Loucy (cell line): ENCODE measurements around the gene TSTD2.

ENCODE experiments used
- H2AFZ ChIP-seq: fragments of 200-600 bp; sonication (generic); 2 replicates; pipeline ENCODE4 v1.6.0; 2016; ENCODE audit warnings: antibody characterized with exemption, mild to moderate bottlenecking, low read length, moderate library complexity
- H3F3A ChIP-seq: fragments of 200-600 bp; 2 replicates; pipeline ENCODE4 v1.6.0; 2016; ENCODE audit warnings: antibody characterized with exemption, low read depth, mild to moderate bottlenecking
- H3K27me3 ChIP-seq: fragments of 200-600 bp; sonication (generic); 2 replicates; pipeline ENCODE4 v1.6.1; 2014; ENCODE audit warnings: low read length, mild to moderate bottlenecking; ENCODE audit not compliant: insufficient read depth, poor library complexity, severe bottlenecking
- H3K36me3 ChIP-seq: fragments of 200-600 bp; sonication (generic); 2 replicates; pipeline ENCODE4 v1.6.1; 2016; ENCODE audit warnings: low read length; ENCODE audit not compliant: insufficient read depth
- H3K4me1 ChIP-seq: fragments of 200-600 bp; sonication (generic); 2 replicates; pipeline ENCODE4 v1.5.1; 2014; ENCODE audit warnings: low read length, mild to moderate bottlenecking; ENCODE audit not compliant: insufficient read depth, poor library complexity, severe bottlenecking
- H3K4me2 ChIP-seq: fragments of 200-600 bp; sonication (generic); 2 replicates; pipeline ENCODE4 v1.6.0; 2014; ENCODE audit warnings: antibody characterized with exemption, low read length, low read depth, mild to moderate bottlenecking; ENCODE audit not compliant: poor library complexity, severe bottlenecking
- H3K4me3 ChIP-seq: fragments of 200-600 bp; sonication (generic); 2 replicates; pipeline ENCODE4 v1.5.1; 2014; ENCODE audit warnings: low read length, mild to moderate bottlenecking, mixed read lengths; ENCODE audit not compliant: poor library complexity, severe bottlenecking
- H3K79me2 ChIP-seq: fragments of 200-600 bp; sonication (generic); 2 replicates; pipeline ENCODE4 v1.6.1; 2014; ENCODE audit warnings: low read length; ENCODE audit not compliant: insufficient read depth
- H3K9ac ChIP-seq: fragments of 200-600 bp; sonication (generic); 2 replicates; pipeline ENCODE4 v1.6.0; 2014; ENCODE audit warnings: mild to moderate bottlenecking, low read depth, low read length, moderate library complexity; ENCODE audit not compliant: poor library complexity, severe bottlenecking
- H3K9me2 ChIP-seq: fragments of 200-600 bp; sonication (generic); replicated peaks from 2 replicates; pipeline ENCODE4 v1.6.1; 2016; ENCODE audit warnings: low read depth, low read length, mixed read lengths
- H3K9me3 ChIP-seq: fragments of 200-600 bp; sonication (generic); 2 replicates; pipeline ENCODE4 v1.6.1; 2014; ENCODE audit warnings: mild to moderate bottlenecking, antibody characterized with exemption, low read length, low read depth; ENCODE audit not compliant: insufficient read depth
- H4K20me1 ChIP-seq: fragments of 200-600 bp; sonication (generic); 2 replicates; pipeline ENCODE4 v1.6.0; 2014; ENCODE audit warnings: antibody characterized with exemption, low read length, mild to moderate bottlenecking; ENCODE audit not compliant: insufficient read depth, poor library complexity, severe bottlenecking
- EZH2phosphoT487 ChIP-seq: fragments of 200-600 bp; IDR thresholded peaks from 2 replicates; pipeline ENCODE4 v1.6.1; 2018; ENCODE audit warnings: antibody characterized with exemption, mild to moderate bottlenecking, moderate library complexity, borderline replicate concordance
- TF ChIP-seq, protein P1 (sequence below): fragments of 200-600 bp; sonication (generic); conservative IDR thresholded peaks from 2 replicates; pipeline ENCODE4 v1.5.1; 2014; ENCODE audit warnings: mild to moderate bottlenecking, antibody characterized with exemption, low read length

Gene TSTD2

DNA sequence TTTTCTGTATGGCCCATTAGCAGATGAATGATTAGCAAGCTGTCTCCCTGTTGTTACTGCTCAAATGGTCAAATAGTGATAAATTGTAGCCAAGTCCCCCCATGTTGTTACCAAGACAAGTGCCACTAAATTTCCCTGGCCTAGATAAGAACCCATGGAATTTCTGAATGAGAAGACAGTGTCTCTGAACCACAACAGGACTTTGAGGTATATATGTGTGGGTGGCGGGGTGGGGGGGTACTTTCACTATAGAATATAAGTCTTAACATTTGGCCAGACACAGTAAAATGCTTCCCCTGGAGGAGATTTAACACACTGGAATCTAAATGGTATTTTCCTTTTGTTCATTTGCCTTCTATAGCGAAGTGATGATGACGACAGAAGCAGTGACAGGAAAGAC is 35.3 kb upstream of the TSTD2 start:
- no peak overlapping the region for H3K4me2 ChIP-seq
- no peak overlapping the region for H3K9ac ChIP-seq
- TF ChIP-seq, protein P1, sequence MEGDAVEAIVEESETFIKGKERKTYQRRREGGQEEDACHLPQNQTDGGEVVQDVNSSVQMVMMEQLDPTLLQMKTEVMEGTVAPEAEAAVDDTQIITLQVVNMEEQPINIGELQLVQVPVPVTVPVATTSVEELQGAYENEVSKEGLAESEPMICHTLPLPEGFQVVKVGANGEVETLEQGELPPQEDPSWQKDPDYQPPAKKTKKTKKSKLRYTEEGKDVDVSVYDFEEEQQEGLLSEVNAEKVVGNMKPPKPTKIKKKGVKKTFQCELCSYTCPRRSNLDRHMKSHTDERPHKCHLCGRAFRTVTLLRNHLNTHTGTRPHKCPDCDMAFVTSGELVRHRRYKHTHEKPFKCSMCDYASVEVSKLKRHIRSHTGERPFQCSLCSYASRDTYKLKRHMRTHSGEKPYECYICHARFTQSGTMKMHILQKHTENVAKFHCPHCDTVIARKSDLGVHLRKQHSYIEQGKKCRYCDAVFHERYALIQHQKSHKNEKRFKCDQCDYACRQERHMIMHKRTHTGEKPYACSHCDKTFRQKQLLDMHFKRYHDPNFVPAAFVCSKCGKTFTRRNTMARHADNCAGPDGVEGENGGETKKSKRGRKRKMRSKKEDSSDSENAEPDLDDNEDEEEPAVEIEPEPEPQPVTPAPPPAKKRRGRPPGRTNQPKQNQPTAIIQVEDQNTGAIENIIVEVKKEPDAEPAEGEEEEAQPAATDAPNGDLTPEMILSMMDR: no peak
- no peak for TF ChIP-seq EZH2phosphoT487
- H3K27me3 ChIP-seq: no peaks in the 10 kb centered on the region
- no peaks in the 10 kb centered on the region for H3K4me1 ChIP-seq
- no peaks in the 10 kb centered on the region for H3K9me2 ChIP-seq
- no peaks in the 10 kb centered on the region for H3F3A ChIP-seq
- H3K4me3 ChIP-seq: no peak overlapping the region
- H3K9me3 ChIP-seq: no peaks in the 10 kb centered on the region
- H3K79me2 ChIP-seq: no peaks in the 10 kb centered on the region
- peaks cover 96% of the 10 kb centered on the region; the same call in 1 of the 2 replicates for H3K36me3 ChIP-seq
- H4K20me1 ChIP-seq: no peaks in the 10 kb centered on the region
- H2AFZ ChIP-seq: no peak overlapping the region

DNA sequence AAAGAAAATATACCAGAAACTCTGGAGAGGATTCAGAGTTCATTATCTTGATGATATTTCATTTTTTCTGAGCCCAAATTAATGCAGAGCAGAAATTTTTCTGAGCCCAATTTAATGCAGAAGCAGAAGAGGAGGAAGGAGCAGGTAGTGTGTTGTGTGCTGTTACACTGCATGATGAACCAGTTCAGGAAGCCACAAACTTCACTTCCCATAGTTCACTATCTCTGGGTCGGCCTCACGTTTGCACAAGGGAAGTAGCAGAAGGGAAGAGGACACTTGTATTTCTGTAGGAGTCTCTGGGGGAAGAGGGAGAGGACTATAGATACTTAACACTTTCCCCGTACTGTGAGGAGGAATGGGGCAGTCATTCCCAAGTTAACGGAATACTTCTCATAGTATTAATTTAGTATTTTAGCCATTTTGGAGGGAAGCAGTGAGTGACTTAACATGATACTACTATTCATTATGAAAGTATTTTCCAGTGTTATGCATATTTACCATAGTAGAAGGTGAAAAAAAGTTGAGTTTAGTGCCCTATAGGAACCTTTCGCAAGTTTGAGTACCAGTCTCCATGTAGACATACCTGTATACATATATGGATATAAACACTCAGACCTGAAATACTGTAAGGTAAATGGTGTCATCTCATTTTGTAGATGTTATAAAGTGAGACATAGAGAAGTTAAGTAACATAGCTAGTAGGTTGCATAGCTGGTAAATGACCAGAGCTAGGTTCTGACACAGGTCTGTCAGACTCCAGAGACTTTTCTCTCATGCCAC is 33.9 kb upstream of the TSTD2 start:
- Histone ChIP-seq H3K9me2 (no peaks in the 10 kb centered on the region), H2AFZ (no peak overlapping the region), H3K9ac (no peak overlapping the region), H3K79me2 (no peaks in the 10 kb centered on the region), H3F3A (no peaks in the 10 kb centered on the region), H3K4me1 (no peaks in the 10 kb centered on the region), H3K9me3 (no peaks in the 10 kb centered on the region), H4K20me1 (no peaks in the 10 kb centered on the region), H3K4me3 (no peak overlapping the region), H3K27me3 (no peaks in the 10 kb centered on the region), H3K36me3 (peaks cover 97% of the 10 kb centered on the region; the same call in 1 of the 2 replicates), H3K4me2 (no peak overlapping the region)
- no peak for TF ChIP-seq EZH2phosphoT487
- TF ChIP-seq, protein P1: no peak

DNA sequence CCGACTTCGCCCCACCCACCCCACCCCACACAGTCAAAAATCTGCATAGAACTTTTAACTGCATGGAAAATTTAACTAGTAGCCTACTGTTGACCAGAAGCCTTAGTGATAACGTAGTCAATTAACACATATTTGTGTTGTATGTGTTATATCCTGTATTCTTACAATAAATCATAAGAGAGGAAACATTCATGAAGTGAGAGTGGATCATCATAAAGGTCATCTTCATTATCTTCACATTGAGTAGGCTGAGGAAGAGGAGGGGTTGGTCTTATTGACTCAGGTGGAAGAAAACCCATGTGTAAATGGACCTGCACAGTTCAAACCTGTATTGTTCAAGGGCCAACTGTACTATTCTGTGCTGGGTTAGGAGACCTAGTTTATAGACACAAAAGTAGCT is 32.6 kb upstream of the TSTD2 start:
- no peak for TF ChIP-seq EZH2phosphoT487
- TF ChIP-seq, protein P1: no peak
- Histone ChIP-seq H3K4me3 (no peak overlapping the region), H3K36me3 (peaks cover 97% of the 10 kb centered on the region; the same call in 1 of the 2 replicates)

More for the DNA sequence above, 32.6 kb upstream of the TSTD2 start:
- Histone ChIP-seq H3K9me3 (no peaks in the 10 kb centered on the region), H2AFZ (no peak overlapping the region), H3F3A (no peaks in the 10 kb centered on the region), H4K20me1 (no peaks in the 10 kb centered on the region), H3K9me2 (no peaks in the 10 kb centered on the region), H3K27me3 (no peaks in the 10 kb centered on the region), H3K9ac (no peak overlapping the region), H3K79me2 (no peaks in the 10 kb centered on the region), H3K4me2 (no peak overlapping the region), H3K4me1 (no peaks in the 10 kb centered on the region)
